ENCODE results near the gene DENND1A.

Gene DENND1A

DNA sequence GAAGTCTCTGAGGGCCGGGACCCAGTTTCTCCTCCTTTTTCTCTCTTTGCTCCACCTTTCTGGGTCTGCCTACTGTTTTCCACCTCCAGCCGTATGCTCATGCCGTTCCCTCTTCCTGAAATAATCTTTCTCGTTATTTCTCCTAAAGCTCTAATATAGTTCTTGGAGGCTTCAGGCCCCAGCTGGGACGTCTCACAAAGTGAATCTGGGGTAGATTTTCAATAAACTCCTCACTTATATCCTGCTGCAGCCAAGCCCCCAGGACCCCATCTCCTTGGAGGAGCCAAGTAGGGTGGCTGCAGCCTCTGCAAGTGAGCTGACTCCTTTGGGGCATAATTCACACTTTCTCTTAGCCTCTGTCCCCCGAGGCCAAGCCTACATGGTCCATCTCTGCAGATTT lies 588.1 kb downstream of the DENND1A start:
- TF ChIP-seq, protein P1, sequence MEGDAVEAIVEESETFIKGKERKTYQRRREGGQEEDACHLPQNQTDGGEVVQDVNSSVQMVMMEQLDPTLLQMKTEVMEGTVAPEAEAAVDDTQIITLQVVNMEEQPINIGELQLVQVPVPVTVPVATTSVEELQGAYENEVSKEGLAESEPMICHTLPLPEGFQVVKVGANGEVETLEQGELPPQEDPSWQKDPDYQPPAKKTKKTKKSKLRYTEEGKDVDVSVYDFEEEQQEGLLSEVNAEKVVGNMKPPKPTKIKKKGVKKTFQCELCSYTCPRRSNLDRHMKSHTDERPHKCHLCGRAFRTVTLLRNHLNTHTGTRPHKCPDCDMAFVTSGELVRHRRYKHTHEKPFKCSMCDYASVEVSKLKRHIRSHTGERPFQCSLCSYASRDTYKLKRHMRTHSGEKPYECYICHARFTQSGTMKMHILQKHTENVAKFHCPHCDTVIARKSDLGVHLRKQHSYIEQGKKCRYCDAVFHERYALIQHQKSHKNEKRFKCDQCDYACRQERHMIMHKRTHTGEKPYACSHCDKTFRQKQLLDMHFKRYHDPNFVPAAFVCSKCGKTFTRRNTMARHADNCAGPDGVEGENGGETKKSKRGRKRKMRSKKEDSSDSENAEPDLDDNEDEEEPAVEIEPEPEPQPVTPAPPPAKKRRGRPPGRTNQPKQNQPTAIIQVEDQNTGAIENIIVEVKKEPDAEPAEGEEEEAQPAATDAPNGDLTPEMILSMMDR (IDR thresholded peaks at IDR 0.05) = no peak

DNA sequence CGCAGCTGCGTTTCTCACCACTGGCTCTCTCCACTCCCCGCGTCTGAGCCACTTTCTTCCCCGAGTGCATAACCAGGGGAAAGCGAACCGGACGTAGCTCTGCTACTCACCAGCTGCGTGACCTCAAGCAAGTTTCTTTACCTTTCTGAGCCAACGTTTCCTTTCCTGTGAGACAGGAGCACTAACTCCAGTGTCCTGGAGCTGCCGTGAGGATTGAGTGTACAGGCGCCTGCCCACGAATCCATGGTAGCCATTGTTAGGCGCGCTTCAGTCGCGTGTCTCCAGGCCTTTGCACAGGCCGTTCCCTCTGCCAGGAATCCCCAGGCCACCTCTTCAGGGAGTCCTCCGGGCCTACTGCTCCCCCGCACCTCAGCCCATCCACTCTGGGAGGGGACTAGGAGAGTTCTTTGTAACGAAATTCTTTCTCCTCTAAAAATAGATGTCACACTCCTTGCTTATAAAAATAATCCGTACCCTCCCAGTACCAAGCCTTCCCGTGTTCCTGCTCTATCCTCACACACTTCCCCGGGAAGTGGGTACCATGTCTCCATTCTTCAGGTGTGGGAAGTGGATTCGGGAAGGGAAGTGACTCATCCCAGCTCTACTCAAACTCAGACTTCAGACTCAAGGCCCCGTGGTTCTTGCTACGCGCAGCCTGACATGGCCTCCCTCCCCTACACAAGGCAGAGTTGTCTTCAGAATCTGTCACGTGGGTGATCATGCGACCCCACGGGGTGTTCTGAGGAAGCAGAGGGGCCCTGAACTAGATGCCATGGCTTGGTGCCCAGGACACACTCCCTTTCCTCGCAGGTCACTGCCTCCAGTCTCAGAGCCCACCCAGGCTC lies 590.0 kb downstream of the DENND1A start:
- TF ChIP-seq, protein P1 (IDR thresholded peaks at IDR 0.05) = no peak

DNA sequence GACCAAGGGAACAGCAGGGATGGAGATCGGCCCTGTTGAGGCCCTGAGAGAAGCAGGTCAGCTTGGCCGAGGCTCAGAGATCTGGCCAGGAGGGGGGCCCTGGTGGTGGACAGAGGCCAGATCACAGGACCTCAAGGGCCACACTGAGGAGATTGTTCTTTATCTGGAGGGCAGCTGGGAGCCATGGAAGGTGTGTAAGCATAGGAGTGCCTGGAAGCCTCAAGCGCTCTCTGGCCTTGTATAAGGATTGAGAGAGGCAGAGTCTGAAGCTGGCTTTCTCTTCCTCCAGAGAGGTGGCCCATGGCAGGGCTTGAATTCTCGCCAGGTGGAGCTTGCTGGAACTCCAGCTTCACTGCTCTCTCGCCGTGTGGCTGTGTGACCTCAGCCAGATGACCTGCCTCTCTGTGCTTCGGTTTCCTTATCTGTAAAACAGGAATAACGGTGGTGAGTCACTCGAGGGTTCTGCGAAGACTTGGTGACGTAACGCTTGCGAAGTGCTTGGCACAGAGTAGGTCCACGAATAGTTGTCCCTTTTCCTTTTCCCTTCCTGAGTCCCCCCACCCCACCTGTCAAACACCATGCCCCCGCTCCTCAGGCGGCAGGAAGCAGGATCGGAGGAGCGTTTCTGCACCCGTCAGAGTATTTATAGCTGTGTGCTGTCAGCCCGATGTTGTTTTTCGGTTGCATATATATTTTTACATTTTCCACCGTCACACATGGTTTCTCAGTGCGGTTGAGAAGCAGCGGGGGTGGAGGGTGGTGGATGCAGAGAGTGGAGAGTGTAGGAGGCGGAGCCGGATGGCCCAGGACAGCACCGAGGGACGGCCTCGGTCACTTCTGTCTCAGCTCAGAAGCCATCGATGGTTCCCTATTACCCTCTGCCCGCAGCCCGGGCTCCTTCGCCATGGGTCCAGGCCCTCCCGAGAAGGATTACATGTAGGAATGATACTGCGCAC lies 590.9 kb downstream of the DENND1A start:
- TF ChIP-seq, protein P1 (IDR thresholded peaks at IDR 0.05) = no peak

DNA sequence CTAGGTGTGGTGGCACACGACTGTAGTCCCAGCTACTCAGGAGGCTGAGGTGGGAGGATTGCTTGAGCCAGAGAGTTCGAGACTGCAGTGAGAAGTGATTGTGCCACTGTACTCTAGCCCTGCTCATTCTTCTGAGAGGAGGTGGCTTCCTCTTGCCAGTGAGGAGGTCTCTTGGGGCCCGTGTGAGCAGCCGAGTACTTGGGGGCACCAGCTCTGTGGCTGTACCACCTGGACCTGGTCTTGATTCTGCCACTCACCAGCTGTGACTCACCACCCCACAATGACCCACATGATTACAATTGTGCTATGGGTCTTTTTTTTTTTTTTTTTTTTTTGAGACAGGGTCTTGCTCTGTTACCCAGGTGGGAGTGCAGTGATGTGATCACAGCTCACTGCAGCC lies 592.0 kb downstream of the DENND1A start:
- TF ChIP-seq, protein P1 (IDR thresholded peaks at IDR 0.05) = no peak

DNA sequence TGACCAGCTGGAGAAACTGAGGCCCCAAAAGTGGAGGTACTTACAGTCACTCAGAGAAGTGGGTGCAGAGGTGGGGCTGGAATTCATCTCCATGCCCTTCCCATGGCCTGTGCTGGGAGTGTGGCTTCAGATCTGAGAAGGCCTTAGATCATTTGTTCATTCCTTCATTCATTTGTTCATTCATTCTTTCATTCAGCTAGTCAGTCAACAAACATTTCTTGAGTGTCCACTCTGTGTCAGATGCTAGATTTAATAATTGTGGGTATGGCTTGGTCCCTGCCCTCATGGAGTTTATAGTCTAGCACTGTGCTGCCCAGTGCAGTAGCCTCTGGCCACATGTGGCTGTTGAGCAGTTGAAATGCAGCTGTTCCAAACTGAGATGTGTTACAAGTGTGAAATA lies 593.0 kb downstream of the DENND1A start:
- TF ChIP-seq, protein P1 (IDR thresholded peaks at IDR 0.05) = no peak

DNA sequence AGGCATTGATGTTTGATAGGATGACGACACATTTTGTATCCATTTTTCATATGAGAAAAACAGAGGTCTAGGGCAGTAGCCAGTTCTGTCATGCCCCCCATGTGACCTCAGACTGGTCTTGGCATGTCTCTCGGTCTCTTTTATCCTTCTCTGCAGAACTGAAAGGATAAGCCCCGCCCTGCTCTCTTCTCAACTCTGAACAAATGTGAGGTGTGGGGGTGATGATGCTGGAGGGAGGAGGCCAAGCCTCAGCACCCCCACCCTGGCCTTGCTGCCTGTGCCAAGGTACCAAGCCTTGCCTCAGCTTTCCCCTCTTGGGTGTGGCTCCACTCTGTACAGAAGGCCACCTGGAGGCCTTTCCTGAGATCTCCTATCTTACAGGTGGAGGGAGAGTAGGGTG lies 593.5 kb downstream of the DENND1A start:
- TF ChIP-seq, protein P1 (IDR thresholded peaks at IDR 0.05) = no peak

DNA sequence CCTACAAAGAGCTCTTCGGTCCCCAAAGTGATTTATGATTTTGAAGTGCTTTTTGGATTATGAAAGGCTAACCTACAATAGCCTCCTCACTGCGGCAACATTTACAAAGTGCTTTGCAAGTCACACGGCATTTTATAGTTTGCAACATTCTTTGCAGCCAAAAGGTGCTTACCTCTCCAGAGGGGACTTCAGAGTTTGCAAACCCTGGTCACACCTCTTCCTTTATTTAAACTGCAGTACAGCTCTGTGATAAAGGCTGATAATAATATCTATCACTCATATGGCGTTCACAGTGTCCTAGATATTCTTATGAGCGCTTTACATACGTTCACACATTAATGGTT lies 594.0 kb downstream of the DENND1A start:
- TF ChIP-seq, protein P1 (IDR thresholded peaks at IDR 0.05) = no peak

Data from LNCAP (cell line).